ENCODE measurements around the gene SPOPL.
"Not testable (repeated sequence)": the region's sequence is repeated elsewhere in the genome, so short reads cannot be mapped to it uniquely, and the experiment has no call there.

SPOPL gene

GRCh38 chr2:138475277-138475776, 26.2 kb upstream of the SPOPL start:
- H3K9me3 ChIP-seq (ENCODE audit: control insufficient read depth, insufficient read depth, low read length), result no peaks in the 10 kb centered on the region
- H3K27me3 ChIP-seq (ENCODE audit: control insufficient read depth, insufficient read depth, low read length), result no peaks in the 10 kb centered on the region
- no peaks in the 10 kb centered on the region for H3K36me3 ChIP-seq (ENCODE audit: control insufficient read depth, insufficient read depth, low read length)
- H3K4me3 ChIP-seq (ENCODE audit: low read depth, low read length), result no peak overlapping the region
- H3K4me1 ChIP-seq (ENCODE audit: control insufficient read depth, insufficient read depth, low read length), result no peaks in the 10 kb centered on the region
- H3K9ac ChIP-seq (ENCODE audit: low read depth, low read length), result no peak overlapping the region
- H3K27ac ChIP-seq (ENCODE audit: low read depth, low read length), result no peak overlapping the region

GRCh38 chr2:138476186-138476585, 25.4 kb upstream of the SPOPL start:
- Histone ChIP-seq H3K9ac (ENCODE audit: low read depth, low read length) (no peak overlapping the region), H3K36me3 (ENCODE audit: control insufficient read depth, insufficient read depth, low read length) (no peaks in the 10 kb centered on the region), H3K27ac (ENCODE audit: low read depth, low read length) (no peak overlapping the region), H3K27me3 (ENCODE audit: control insufficient read depth, insufficient read depth, low read length) (no peaks in the 10 kb centered on the region), H3K4me1 (ENCODE audit: control insufficient read depth, insufficient read depth, low read length) (no peaks in the 10 kb centered on the region), H3K4me3 (ENCODE audit: low read depth, low read length) (no peak overlapping the region), H3K9me3 (ENCODE audit: control insufficient read depth, insufficient read depth, low read length) (no peaks in the 10 kb centered on the region)

GRCh38 chr2:138476940-138477339, 24.6 kb upstream of the SPOPL start:
- Histone ChIP-seq H3K36me3 (ENCODE audit: control insufficient read depth, insufficient read depth, low read length) (no peaks in the 10 kb centered on the region), H3K4me3 (ENCODE audit: low read depth, low read length) (no peak overlapping the region), H3K9me3 (ENCODE audit: control insufficient read depth, insufficient read depth, low read length) (no peaks in the 10 kb centered on the region), H3K27me3 (ENCODE audit: control insufficient read depth, insufficient read depth, low read length) (no peaks in the 10 kb centered on the region), H3K9ac (ENCODE audit: low read depth, low read length) (no peak overlapping the region), H3K27ac (ENCODE audit: low read depth, low read length) (no peak overlapping the region), H3K4me1 (ENCODE audit: control insufficient read depth, insufficient read depth, low read length) (no peaks in the 10 kb centered on the region)

GRCh38 chr2:138482796-138483195, 18.8 kb upstream of the SPOPL start:
- H3K36me3 ChIP-seq (ENCODE audit: control insufficient read depth, insufficient read depth, low read length); H3K27me3 ChIP-seq (ENCODE audit: control insufficient read depth, insufficient read depth, low read length); H3K9ac ChIP-seq (ENCODE audit: low read depth, low read length); H3K4me3 ChIP-seq (ENCODE audit: low read depth, low read length); H3K27ac ChIP-seq (ENCODE audit: low read depth, low read length); H3K9me3 ChIP-seq (ENCODE audit: control insufficient read depth, insufficient read depth, low read length); H3K4me1 ChIP-seq (ENCODE audit: control insufficient read depth, insufficient read depth, low read length): not testable (repeated sequence)

- no peaks in the 10 kb centered on the region for H3K4me1 ChIP-seq (ENCODE audit: control insufficient read depth, insufficient read depth, low read length)
- no peaks in the 10 kb centered on the region for H3K27me3 ChIP-seq (ENCODE audit: control insufficient read depth, insufficient read depth, low read length)
- H3K36me3 ChIP-seq (ENCODE audit: control insufficient read depth, insufficient read depth, low read length), result no peaks in the 10 kb centered on the region
- no peak overlapping the region for H3K27ac ChIP-seq (ENCODE audit: low read depth, low read length)
- H3K4me3 ChIP-seq (ENCODE audit: low read depth, low read length), result no peak overlapping the region
- H3K9ac ChIP-seq (ENCODE audit: low read depth, low read length), result no peak overlapping the region
- H3K9me3 ChIP-seq (ENCODE audit: control insufficient read depth, insufficient read depth, low read length), result no peaks in the 10 kb centered on the region
Observed at GRCh38 chr2:138485019-138485418, 16.6 kb upstream of the SPOPL start.

GRCh38 chr2:138486363-138487198, 15.0 kb upstream of the SPOPL start:
- Histone ChIP-seq H3K36me3 (ENCODE audit: control insufficient read depth, insufficient read depth, low read length) (no peaks in the 10 kb centered on the region), H3K9me3 (ENCODE audit: control insufficient read depth, insufficient read depth, low read length) (no peaks in the 10 kb centered on the region), H3K27me3 (ENCODE audit: control insufficient read depth, insufficient read depth, low read length) (no peaks in the 10 kb centered on the region), H3K9ac (ENCODE audit: low read depth, low read length) (no peak overlapping the region), H3K4me3 (ENCODE audit: low read depth, low read length) (no peak overlapping the region), H3K27ac (ENCODE audit: low read depth, low read length) (no peak overlapping the region), H3K4me1 (ENCODE audit: control insufficient read depth, insufficient read depth, low read length) (no peaks in the 10 kb centered on the region)

GRCh38 chr2:138490673-138491494, 10.7 kb upstream of the SPOPL start:
- Histone ChIP-seq H3K9me3 (ENCODE audit: control insufficient read depth, insufficient read depth, low read length) (no peaks in the 10 kb centered on the region), H3K27me3 (ENCODE audit: control insufficient read depth, insufficient read depth, low read length) (no peaks in the 10 kb centered on the region), H3K9ac (ENCODE audit: low read depth, low read length) (no peak overlapping the region), H3K27ac (ENCODE audit: low read depth, low read length) (no peak overlapping the region), H3K4me1 (ENCODE audit: control insufficient read depth, insufficient read depth, low read length) (peaks cover 6% of the 10 kb centered on the region), H3K36me3 (ENCODE audit: control insufficient read depth, insufficient read depth, low read length) (no peaks in the 10 kb centered on the region), H3K4me3 (ENCODE audit: low read depth, low read length) (no peak overlapping the region)

- no peak overlapping the region for H3K9ac ChIP-seq (ENCODE audit: low read depth, low read length)
- H3K4me3 ChIP-seq (ENCODE audit: low read depth, low read length), result no peak overlapping the region
- no peak overlapping the region for H3K27ac ChIP-seq (ENCODE audit: low read depth, low read length)
- no peaks in the 10 kb centered on the region for H3K27me3 ChIP-seq (ENCODE audit: control insufficient read depth, insufficient read depth, low read length)
- H3K4me1 ChIP-seq (ENCODE audit: control insufficient read depth, insufficient read depth, low read length), result peaks cover 6% of the 10 kb centered on the region
- H3K9me3 ChIP-seq (ENCODE audit: control insufficient read depth, insufficient read depth, low read length), result no peaks in the 10 kb centered on the region
- no peaks in the 10 kb centered on the region for H3K36me3 ChIP-seq (ENCODE audit: control insufficient read depth, insufficient read depth, low read length)
Observed at GRCh38 chr2:138491495-138491862, 10.1 kb upstream of the SPOPL start.

GRCh38 chr2:138492160-138492559, 9.4 kb upstream of the SPOPL start:
- H3K27ac ChIP-seq (ENCODE audit: low read depth, low read length), result no peak overlapping the region
- no peak overlapping the region for H3K9ac ChIP-seq (ENCODE audit: low read depth, low read length)
- no peak overlapping the region for H3K4me3 ChIP-seq (ENCODE audit: low read depth, low read length)
- H3K4me1 ChIP-seq (ENCODE audit: control insufficient read depth, insufficient read depth, low read length), result peaks cover 6% of the 10 kb centered on the region
- no peaks in the 10 kb centered on the region for H3K9me3 ChIP-seq (ENCODE audit: control insufficient read depth, insufficient read depth, low read length)
- H3K36me3 ChIP-seq (ENCODE audit: control insufficient read depth, insufficient read depth, low read length), result no peaks in the 10 kb centered on the region
- H3K27me3 ChIP-seq (ENCODE audit: control insufficient read depth, insufficient read depth, low read length), result no peaks in the 10 kb centered on the region

GRCh38 chr2:138493334-138493733, 8.2 kb upstream of the SPOPL start:
- H3K27ac ChIP-seq (ENCODE audit: low read depth, low read length), result no peak overlapping the region
- no peaks in the 10 kb centered on the region for H3K36me3 ChIP-seq (ENCODE audit: control insufficient read depth, insufficient read depth, low read length)
- peaks cover 6% of the 10 kb centered on the region for H3K4me1 ChIP-seq (ENCODE audit: control insufficient read depth, insufficient read depth, low read length)
- no peak overlapping the region for H3K4me3 ChIP-seq (ENCODE audit: low read depth, low read length)
- H3K27me3 ChIP-seq (ENCODE audit: control insufficient read depth, insufficient read depth, low read length), result no peaks in the 10 kb centered on the region
- H3K9ac ChIP-seq (ENCODE audit: low read depth, low read length), result no peak overlapping the region
- no peaks in the 10 kb centered on the region for H3K9me3 ChIP-seq (ENCODE audit: control insufficient read depth, insufficient read depth, low read length)
